Esophagus squamous epithelium (tissue), 4 donors: ENCODE measurements around the gene SPATA12. TPM values are rescaled to one million over a fixed set of nuclear protein-coding genes. Genes with fewer than 3 reads are reported as not detected.

Experiments used
- total RNA-seq, 4 donors: library from RNA; depleted of rRNA; stranded (reverse); fragments of >200 nt; gene quantifications; one replicate each; pipeline ENCODE4 v1.1.0, GENCODE V29; 2016

The SPATA12 gene
- total RNA-seq, 4 donors from 2014 or later, result 0.09 TPM; not detected in 3

Other genes with a start within 250 kb of the SPATA12 start
- 10 to 100 TPM in 1 of 4 donors, 1 to 10 TPM in 3; 4.4 to 10.4 (median 5.1) TPM for gene IL17RD, start 104.7 kb downstream of the SPATA12 start, total RNA-seq
- gene HESX1, start 139.3 kb downstream of the SPATA12 start, total RNA-seq, result 1 to 10 TPM in 1 of 4 donors, not detected in 3; 1.3 TPM
- gene APPL1, start 167.1 kb downstream of the SPATA12 start, total RNA-seq, result 10 to 100 TPM; 27.2 to 54.2 (median 41.4) TPM
- gene ASB14, start 232.0 kb downstream of the SPATA12 start, total RNA-seq, result not detected